CD4-positive, alpha-beta T cell treated with Interleukin-12 subunit alpha and Interleukin-12 subunit beta, for 1 hour (primary cell): Measurements from ENCODE around the gene TDRD12.
"Not testable (repeated sequence)": the region's sequence is repeated elsewhere in the genome, so short reads cannot be mapped to it uniquely, and the experiment has no call there.

ENCODE experiments used
- DNase-seq: peaks from one replicate; pipeline ENCODE4 v3.0.0-alpha.2; 2020

TDRD12 gene

GRCh38 chr19:32812036-32812435 lies 92.5 kb downstream of the TDRD12 start:
- DNase-seq = no peak

DNA sequence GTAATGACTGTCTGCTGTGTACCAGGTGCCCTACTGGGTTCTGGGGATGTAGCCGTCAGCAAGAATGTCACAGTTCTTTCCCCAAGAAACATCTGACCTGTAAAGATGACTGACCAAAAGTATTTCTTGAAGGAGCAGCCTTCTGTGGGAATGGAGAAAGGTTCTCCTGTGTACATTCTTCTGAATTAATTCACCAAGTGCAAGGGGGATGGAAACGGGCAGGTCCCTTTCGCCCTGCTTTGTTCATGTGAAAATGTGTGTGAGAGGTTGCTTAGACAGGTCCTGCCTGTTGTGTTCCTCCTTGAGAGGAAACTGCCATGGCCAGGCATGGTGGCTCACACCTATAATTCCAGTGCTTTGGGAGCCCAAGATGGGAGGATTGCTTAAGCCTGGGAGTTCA lies 93.0 kb downstream of the TDRD12 start:
- no peak for DNase-seq

GRCh38 chr19:32813862-32814425 lies 94.4 kb downstream of the TDRD12 start:
- no peak for DNase-seq

- no peak for DNase-seq
These were observed 95.1 kb downstream of the TDRD12 start for GRCh38 chr19:32814624-32815023.

GRCh38 chr19:32816555-32817099 lies 97.1 kb downstream of the TDRD12 start:
- no peak for DNase-seq

DNA sequence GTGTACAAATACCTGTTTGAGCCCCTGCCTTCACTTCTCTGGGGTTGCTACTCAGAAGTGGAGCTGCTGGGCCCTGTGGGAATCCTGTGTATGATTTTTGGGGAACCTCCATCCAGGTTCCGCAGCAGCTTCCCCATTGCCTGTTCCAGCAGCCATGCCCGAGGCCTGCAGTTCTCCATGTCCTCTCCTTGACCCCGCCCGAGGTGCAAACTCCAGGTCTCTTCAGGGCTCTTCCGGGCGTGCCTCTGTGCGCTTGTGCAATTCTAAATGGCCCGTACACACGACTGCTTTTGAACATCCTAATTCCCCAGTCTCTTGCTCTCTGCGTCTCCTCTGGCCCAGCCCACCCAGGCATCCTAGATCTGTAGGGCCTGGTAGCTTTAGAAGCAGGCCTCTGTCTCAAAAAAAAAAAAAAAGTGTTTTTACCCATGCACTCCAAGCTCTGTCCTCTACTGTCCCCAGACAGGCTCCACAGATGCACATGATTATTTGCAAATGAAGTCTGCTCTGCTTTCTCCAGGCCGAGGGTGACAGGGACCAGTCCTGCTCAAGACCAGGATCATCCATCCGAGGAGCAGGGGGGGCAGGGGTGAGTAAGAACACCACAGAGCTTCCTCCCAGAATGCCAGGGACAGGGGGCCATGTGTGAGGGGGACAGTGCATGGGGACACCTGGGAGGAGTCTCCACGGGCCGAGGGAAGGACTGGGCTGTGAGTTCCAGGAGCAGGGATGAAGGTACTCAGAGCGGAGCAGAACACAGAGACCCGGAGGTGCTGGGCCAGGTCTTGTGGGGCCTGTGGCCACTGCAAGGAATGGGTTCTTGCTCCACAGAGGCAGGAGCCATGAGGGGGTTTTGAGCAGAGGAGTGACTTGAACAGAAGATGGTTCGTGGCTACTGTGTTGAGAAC lies 98.3 kb downstream of the TDRD12 start:
- DNase-seq = no peak

GRCh38 chr19:32818536-32818935 lies 99.0 kb downstream of the TDRD12 start:
- DNase-seq = no peak

DNA sequence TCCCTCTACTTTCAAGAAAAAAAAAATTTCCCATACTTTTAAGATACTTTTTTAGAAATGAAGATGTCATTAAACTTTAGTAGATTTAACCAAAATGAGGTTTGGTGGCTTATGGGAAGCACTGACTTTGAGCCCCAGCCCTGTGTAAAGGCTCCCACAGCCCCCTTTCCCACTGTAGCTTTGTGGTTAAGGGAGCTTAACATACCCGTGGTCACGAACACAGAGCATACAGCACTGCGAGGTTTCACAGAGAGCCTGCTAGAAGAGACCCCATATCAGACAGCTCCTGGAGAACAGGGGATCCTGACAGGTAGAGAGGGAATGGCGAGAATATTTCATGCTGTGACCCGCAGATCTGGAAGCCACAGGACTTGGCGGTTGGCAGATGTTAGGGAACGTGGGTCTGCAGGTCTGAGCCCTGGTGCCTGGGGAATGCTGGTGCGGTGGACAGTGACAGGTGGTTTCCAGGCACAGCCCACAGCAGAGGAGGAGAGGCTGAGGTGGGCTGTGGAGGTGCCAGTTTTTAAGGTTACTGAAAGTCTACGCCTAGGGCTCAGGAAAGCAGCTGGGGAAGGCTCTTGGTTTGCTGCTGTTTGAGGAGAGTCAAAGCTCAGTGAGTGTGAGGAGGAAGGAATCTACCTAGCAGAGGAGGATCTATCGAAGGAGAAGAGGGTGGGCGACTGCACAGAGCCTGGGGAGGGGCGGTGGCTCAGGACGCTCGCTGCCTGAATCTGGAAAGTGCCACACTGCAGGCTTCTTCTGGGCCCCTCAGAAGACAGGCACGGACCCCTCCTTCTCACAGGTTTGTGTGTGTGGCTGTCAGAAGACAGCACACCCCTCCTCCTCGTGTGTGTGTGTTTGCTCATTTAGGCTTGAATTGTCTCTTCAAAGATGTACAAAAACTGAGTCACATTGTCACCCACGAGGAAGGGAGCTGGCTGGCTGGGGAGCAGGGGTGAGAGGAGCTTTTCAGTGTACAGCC lies 100.1 kb downstream of the TDRD12 start:
- DNase-seq = no peak

DNA sequence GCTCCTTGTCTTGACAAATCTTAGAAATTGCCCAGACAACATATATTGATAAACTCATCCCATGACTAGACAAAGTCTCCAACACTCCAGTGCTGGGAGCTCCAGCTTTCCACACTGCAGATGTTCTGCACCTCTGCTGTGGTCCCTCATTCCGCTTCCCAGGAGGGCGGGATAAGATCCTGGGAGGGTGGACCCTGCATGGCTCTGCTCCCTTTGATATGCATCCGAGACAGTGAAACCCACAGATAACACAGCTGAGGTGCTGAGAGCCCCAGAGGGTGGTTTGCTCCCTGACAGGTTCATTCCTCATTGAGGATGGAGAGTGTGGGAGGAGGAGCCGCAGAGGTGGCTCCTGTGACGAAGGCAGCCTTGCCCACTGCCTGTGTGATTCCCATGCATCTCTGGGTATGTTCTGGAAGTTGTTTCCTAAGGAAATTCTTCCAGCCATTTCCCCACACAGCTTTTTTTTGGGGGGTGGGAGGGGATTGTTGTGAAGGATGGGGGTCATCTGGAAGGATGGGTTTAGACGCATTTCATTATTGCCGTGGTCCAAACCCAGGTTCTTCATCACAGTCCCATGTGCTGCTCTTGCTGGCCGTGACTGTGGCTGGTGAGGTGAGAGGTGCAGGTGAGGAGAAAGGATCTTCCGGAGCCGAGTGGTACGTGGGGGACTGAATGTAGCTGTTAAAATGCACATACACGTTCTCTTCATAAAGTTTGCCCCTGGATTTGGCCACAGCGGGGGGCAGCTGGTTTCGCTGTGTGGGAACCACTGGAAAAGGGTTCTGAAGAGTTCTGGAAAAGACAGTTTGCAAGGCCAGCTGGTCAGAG lies 103.6 kb downstream of the TDRD12 start:
- no peak for DNase-seq

DNA sequence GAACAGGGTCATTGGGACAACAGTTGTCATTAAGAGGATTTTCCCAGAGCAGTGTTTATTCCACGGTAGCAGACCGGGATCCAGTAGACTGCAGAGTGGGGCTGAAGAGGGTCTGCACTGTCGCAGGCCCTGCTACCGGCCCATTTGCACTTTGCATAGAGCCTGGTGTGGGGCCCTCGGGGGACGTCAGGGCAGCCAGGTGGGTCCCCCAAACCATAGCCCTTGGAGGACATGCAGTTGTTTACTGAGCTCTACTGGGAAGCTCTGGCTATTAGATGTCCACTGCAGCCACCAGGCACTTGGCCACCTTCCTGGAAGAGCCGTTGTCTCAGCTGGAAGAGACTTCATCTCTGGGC lies 104.2 kb downstream of the TDRD12 start:
- DNase-seq = no peak

DNA sequence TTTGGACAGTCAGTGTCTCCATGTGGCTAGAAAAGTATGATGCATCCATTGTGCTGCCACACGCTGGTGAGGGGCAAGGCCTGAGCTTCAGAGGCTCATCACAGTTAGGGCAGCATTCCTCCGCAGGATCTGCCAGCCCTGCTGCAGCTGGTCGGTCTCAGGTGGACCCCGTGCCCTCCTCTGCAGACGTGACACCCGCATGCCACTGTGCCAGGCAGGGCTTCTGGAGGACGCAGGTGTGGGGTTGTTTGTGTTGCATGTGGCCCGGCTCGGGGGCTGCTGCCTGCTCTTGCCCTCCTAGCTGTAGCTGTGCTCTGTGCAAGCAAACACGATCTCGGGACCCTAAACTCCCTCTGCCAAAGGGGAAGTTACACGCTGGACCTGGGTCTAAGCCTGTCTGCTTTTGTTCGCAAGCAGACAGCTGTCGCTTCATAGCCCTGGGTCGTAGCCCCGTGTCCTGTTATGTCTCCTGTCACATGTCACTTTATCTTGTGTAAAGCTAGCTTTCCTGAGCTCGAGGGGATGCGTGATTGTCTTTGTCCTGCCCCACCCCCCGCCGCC lies 104.7 kb downstream of the TDRD12 start:
- no peak for DNase-seq

DNA sequence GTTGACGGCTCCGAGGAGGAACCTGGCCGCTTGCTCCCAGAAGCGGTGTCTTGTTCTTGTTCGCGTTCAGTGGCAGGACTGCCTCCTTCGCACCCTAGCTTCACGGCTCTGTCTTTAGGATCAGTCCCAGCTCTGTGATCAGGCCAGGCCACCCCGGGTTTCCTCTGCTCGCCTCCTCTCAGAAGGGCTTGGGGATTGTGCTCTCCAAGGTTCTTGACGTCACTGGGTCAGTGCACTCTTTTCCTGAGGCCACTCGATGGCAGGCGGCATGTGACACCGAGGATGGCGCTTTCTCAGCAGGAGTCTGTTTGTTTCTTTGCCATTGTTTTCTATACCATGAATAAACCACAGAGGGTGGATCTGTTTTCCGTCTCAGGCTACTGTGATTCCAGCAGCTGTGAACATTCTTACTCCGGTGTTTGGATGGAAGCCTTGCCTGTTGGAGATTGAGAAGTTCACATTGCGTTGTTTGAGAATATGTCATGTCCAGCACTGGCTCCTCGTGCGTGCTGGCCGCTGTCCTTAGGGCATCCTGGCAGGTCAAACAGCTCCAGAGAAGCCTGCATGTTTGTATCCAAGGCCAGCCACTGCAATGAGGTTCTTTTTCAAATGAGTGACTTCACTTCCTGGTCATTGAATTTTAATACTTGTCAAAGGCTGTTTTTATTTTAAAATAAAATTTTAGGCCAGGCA lies 105.5 kb downstream of the TDRD12 start:
- DNase-seq = no peak

DNA sequence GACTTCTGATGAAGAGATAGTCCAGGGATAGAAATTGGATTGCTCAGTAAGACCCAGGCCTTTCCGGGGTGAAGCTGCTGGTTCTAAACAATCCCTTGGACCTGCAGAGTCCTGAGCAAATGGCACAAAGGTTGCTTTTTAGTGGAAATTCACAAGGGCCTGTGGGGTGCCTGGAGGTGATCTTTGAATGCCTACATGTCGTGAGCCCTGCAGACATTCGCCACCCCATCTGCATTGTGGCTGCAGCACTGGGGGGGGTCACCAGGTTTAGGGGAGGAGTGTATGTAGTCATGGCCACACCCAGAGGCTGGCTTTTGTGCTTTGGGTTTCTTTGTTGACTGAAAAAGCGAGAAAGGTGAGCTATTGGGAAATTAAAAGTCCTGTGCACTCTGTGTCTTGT lies 108.6 kb downstream of the TDRD12 start:
- DNase-seq = no peak

DNA sequence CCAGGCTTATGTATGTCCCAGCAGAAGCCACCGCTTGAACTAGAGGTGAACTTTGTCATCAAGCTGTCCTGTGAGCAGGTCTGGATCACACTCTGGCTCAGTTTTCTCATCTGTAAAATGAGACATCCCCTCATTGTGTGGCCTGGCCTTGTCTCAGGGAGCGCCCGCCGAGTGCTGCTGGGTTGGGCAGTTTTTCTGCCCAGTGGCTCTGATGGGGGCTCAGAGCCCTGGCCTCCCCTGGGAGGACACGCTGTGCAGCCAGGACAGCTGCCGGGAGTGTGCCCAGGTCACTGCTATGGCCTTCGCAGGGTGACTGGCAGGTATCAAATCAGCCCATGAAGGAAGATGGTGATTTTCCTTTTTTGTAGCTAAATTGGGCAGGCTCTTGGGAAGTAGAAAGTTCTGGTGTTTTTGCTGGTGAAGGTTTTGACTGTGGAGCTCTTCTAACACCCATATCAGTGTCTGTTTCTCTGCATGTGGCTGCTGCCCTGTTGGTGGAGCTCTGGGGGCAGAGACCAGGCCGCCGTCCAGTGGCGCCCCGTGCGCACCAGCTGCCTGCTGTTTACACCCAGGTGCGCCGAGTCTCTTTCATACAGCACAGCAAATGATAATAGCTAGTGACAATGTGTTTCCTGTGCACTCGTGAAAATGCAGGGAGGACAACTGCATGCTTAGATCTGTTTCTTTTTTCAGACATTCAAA lies 109.2 kb downstream of the TDRD12 start:
- no peak for DNase-seq

DNA sequence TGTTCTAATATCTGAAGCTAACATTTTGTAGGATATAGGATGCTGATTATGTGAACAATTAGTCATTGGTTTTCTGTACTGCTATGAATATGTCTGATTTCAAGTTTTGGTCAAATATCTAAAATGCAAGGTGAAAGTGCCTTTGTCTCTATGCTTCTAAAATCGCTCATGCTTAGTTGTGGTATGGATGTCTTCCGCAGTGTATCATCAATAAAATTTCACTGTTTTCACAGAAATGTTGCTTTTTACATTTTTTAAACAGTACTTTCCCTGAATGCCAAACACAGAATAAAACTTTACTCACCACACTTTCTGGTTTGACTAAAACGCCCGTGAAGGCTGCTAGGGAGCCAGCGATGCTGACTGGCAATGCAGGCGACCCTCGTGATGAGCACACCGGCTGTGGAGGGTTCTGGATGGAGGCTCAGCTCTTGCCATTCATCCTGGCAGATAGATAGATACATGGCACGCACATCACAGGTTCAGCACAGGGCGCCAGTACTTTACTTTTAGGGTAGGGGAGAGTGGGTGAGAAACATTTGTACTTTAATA lies 109.9 kb downstream of the TDRD12 start:
- DNase-seq = no peak

- DNase-seq = no peak
These were observed 110.9 kb downstream of the TDRD12 start for GRCh38 chr19:32830231-32831014.

DNA sequence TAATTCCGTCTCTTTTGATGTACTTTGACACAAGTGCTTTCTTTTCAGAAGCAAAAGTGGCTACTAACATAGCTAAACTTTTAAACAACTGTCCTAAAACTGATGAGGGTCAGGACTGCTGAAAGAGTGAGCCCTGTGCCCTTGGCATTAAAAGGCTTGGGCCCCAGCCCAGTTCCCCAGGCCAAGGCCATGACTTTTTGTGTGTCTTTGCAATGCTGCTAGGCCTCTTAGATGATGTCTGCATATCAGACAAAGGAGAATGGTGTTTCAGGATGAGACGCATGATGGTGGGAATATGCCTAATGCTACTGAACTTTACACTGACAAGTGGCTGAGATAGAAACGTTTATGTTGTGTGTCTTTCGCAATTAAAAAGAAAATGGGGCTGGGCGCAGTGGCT lies 112.0 kb downstream of the TDRD12 start:
- no peak for DNase-seq

- DNase-seq = not testable (repeated sequence)
These were observed 112.5 kb downstream of the TDRD12 start for GRCh38 chr19:32832094-32832493.

DNA sequence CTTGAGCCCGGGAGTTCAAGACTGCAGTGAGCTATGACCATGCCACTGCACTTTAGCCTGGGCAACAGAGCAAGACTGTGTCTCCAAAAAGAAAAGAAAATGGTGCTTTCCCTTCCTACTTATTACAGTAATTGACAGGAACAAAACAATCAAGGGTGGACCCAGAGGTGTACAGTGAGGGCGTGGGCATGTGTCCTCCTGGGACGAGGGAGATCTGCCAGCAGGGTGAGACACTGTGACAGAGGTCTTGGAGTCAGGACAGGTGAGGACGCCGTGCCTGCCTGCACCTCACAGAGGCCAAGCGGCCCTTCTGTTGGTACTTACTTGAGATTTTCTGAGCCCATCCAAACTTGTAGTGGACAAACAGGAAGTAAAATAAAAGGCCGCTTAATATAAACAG lies 113.3 kb downstream of the TDRD12 start:
- DNase-seq = not testable (repeated sequence)
